GM12865 (cell line): ENCODE measurements around the gene FOXE1.
A peak's percentile ranks its signal among the peaks of the same experiment; 100 is the strongest.

ENCODE experiments used
- DNase-seq: peaks from one replicate; pipeline ENCODE4 v3.0.0; 2010; ENCODE audit warnings: low read depth
- H3K4me3 ChIP-seq: 2 replicates; pipeline ENCODE4 v1.5.1; 2011; ENCODE audit warnings: mild to moderate bottlenecking, low read depth, low read length, control low read depth
- TF ChIP-seq, protein P1 (sequence below): IDR thresholded peaks from 2 replicates; pipeline ENCODE4 v1.5.1; 2011; ENCODE audit warnings: low read length, control low read depth, low read depth, inconsistent platforms; ENCODE audit not compliant: insufficient read depth; ENCODE audit errors: missing control alignments

FOXE1 gene

DNA sequence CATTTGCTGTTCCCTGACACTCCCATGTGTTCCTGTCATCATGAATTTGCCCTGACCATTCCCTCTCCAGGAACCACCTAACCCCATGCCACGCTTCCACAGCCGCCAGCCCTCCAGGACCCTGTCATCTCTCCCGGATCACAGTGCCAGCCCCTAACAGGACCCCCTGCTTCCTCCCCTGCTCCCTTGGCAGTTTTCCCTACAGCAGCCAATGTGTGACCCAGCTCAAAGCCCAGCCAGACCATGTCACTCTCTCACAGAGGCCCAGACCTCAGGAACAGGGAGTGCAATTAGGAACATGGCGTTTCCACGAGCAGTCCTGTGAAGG, 8.1 kb downstream of the FOXE1 start:
- TF ChIP-seq, protein P1, sequence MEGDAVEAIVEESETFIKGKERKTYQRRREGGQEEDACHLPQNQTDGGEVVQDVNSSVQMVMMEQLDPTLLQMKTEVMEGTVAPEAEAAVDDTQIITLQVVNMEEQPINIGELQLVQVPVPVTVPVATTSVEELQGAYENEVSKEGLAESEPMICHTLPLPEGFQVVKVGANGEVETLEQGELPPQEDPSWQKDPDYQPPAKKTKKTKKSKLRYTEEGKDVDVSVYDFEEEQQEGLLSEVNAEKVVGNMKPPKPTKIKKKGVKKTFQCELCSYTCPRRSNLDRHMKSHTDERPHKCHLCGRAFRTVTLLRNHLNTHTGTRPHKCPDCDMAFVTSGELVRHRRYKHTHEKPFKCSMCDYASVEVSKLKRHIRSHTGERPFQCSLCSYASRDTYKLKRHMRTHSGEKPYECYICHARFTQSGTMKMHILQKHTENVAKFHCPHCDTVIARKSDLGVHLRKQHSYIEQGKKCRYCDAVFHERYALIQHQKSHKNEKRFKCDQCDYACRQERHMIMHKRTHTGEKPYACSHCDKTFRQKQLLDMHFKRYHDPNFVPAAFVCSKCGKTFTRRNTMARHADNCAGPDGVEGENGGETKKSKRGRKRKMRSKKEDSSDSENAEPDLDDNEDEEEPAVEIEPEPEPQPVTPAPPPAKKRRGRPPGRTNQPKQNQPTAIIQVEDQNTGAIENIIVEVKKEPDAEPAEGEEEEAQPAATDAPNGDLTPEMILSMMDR: no peak
- no peak overlapping the region for H3K4me3 ChIP-seq
- no peak for DNase-seq

DNA sequence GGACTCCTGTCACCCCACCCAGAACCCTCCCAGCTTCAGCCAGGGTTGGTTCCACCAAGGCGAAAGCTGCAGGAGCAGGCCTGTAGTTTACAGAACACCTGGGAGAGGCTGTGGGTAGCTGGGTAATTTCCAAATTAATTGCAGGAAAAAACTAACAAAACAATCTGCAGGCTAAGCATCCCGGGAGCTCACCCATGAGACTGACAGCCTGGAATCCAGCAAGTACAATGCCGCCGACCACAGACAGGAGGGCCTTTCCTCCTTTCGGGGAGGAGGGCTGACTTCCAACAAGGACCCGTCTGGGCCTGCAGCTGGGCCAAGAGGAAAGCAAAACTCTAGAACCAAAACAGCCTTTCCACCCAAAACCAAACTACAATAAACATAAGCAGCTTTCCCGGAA, 10.3 kb downstream of the FOXE1 start:
- TF ChIP-seq, protein P1: no peak
- H3K4me3 ChIP-seq: no peak overlapping the region
- DNase-seq: no peak

DNA sequence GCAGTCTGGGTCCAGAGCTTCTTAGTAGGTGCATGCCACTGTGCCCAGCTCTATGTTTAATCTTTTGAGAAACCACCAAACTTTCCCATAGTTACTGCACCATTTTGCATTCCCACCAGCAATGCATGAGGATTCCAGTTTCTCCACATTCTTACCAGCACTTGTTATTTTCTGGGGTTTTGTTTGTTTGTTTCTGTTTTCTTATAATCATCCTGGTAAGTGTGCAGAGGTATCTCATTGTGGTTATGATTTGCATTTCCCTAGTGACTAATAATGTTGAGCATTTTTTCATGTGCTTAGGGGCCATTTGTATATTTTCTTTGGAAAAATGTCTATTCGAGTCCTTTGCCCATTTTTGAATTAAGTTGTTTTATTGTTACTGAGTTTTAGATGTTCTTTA, 11.4 kb downstream of the FOXE1 start:
- no peak overlapping the region for H3K4me3 ChIP-seq
- DNase-seq: no peak
- TF ChIP-seq, protein P1: no peak

DNA sequence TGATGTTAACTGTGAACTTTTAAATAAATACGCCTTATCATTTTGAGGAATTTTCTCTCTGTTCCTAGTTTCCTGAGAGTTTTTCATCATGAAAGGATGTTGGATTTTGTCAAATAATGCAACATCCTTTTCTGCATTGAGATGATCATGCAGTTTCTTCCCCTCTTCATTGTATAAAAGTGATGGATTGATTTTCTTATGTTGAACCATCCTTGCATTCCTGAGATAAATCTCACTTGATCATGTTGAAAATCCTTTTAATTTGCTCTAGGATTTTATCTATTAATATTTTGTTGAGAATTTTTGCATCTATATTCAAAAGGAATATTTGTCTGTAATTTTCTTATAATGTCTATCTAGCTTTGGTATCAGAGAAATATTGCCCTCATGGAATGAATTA, 13.3 kb downstream of the FOXE1 start:
- TF ChIP-seq, protein P1: no peak
- no peak overlapping the region for H3K4me3 ChIP-seq
- no peak for DNase-seq

DNA sequence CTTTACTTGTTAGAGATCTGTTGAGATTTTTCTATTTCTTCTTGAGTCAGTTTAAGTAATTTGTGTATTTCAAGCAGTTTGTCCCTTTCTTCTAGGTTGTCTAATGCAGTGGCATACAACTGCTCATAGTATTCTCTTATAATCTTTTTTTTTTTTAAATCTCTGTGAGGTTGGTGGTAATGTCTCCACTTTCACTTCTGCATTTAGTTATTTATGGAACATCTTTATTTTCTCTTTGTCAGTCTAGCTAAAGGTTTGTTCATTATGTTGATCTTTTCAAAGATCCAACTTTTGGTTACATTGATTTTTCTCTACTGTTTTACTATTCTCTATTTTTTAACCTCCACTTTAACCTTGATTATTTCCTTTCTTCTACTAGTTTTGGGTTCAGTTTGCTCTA, 13.8 kb downstream of the FOXE1 start:
- DNase-seq: peak; percentile 45
- no peak overlapping the region for H3K4me3 ChIP-seq
- TF ChIP-seq, protein P1: no peak

DNA sequence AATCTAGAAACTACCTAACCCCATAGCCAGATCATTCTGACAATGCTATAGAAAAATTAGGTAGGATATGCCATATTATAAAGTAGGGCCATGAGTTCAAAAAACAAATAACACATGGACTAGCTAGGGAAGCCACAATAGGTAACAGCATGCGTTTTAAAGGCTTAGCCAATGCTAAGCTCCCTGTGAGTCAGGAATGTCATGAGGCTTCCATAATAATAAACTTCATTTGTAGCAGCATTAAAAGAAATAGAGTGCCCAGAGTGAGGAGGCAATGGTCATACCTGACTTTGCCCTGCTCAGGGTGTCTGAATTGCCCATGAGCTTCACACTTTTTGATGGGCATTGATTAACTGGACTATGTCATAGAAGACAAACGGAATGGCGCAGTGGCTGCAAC, 15.8 kb downstream of the FOXE1 start:
- no peak overlapping the region for H3K4me3 ChIP-seq
- DNase-seq: no peak
- TF ChIP-seq, protein P1: no peak

DNA sequence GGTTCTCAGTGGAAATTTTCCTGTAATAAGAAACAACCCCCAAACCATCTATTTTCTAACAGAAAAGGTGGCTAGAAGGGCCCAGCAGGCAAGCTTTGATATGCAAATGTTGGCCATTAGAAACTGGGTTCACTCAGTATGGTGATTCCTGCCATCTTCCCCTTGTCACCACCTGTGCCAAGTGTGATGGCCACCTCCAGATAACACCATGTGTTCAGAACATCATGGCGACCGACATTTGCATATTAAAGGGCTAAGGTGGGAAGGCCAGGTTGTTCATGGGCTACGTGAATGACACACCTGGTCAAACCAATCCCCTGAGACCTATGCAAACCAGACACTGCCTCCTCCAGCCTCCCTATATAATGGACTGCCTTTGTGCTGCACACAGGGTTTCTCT, 20.4 kb downstream of the FOXE1 start:
- TF ChIP-seq, protein P1: no peak
- H3K4me3 ChIP-seq: no peak overlapping the region
- DNase-seq: no peak
